ENCODE data around the gene FAAP24. TPM values are rescaled to one million over a fixed set of nuclear protein-coding genes. Genes with fewer than 3 reads are reported as not detected.
"Not testable (repeated sequence)": the region's sequence is repeated elsewhere in the genome, so short reads cannot be mapped to it uniquely, and the experiment has no call there.

FAAP24 gene
- total and polyA plus RNA-seq, 8 donors: 0.92 to 2.4 (median 1.7) TPM; not detected in 4

GRCh38 chr19:32933571-32933970 lies 38.5 kb upstream of the FAAP24 start:
- no peaks in the 10 kb centered on the region for H3K27me3 ChIP-seq
- no peak overlapping the region for H3K4me3 ChIP-seq
- no peak for DNase-seq
- TF ChIP-seq, protein P1, sequence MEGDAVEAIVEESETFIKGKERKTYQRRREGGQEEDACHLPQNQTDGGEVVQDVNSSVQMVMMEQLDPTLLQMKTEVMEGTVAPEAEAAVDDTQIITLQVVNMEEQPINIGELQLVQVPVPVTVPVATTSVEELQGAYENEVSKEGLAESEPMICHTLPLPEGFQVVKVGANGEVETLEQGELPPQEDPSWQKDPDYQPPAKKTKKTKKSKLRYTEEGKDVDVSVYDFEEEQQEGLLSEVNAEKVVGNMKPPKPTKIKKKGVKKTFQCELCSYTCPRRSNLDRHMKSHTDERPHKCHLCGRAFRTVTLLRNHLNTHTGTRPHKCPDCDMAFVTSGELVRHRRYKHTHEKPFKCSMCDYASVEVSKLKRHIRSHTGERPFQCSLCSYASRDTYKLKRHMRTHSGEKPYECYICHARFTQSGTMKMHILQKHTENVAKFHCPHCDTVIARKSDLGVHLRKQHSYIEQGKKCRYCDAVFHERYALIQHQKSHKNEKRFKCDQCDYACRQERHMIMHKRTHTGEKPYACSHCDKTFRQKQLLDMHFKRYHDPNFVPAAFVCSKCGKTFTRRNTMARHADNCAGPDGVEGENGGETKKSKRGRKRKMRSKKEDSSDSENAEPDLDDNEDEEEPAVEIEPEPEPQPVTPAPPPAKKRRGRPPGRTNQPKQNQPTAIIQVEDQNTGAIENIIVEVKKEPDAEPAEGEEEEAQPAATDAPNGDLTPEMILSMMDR (IDR thresholded peaks at IDR 0.05): no peak
- TF ChIP-seq POLR2A (IDR thresholded peaks at IDR 0.05) (no peak), EP300 (IDR thresholded peaks at IDR 0.05) (no peak), POLR2AphosphoS5 (IDR thresholded peaks at IDR 0.05) (no peak)
- no peaks in the 10 kb centered on the region for H3K4me1 ChIP-seq
- H3K9me3 ChIP-seq: peaks cover 0 to 7% (median 1%) of the 10 kb centered on the region in 4 donors
- intact Hi-C loops (cut with DNase I; ENCODE audit: low total_unique reads): no loop called here
- peaks cover 20 to 97% (median 93%) of the 10 kb centered on the region in 4 donors for H3K36me3 ChIP-seq
- WGBS, 5 donors: 92 to 97% (median 95%) methylated on average over 3 of the region's 3 CpGs
- no peak overlapping the region for H3K27ac ChIP-seq

GRCh38 chr19:32935629-32936028 lies 36.4 kb upstream of the FAAP24 start:
- TF ChIP-seq, protein P1 (IDR thresholded peaks at IDR 0.05): no peak
- no peak for TF ChIP-seq POLR2A (IDR thresholded peaks at IDR 0.05)
- no peak for TF ChIP-seq POLR2AphosphoS5 (IDR thresholded peaks at IDR 0.05)
- no peak for TF ChIP-seq EP300 (IDR thresholded peaks at IDR 0.05)
- intact Hi-C loops (cut with DNase I; ENCODE audit: low total_unique reads): no loop called here

DNA sequence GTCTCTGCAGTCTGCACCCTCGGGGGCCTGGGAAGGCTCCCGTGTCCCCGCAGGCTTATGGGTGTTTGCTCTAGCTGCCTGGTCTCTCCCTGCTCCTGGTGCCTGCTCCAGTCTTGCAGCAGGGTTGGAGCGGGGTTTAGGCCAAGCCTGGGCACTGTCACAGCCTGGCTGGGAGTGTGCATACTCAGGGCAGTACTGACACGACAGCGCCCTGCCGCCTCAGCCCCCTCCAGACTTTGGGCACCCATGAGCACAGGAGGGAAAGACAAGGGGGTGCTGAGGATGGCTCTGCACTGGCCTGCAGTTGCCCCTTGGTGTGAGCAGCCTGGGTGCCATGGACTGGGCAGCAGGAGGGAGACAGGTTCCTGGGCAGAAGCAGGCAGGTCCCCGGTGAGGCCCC lies 36.0 kb upstream of the FAAP24 start:
- TF ChIP-seq EP300 (IDR thresholded peaks at IDR 0.05): no peak
- no peak for TF ChIP-seq POLR2AphosphoS5 (IDR thresholded peaks at IDR 0.05)
- TF ChIP-seq, protein P1 (IDR thresholded peaks at IDR 0.05): no peak
- Histone ChIP-seq H3K4me3 (no peak overlapping the region), H3K27ac (no peak overlapping the region), H3K9me3 (no peaks in the 10 kb centered on the region), H3K27me3 (no peaks in the 10 kb centered on the region), H3K36me3 (peaks cover 12 to 97% (median 90%) of the 10 kb centered on the region in 4 donors), H3K4me1 (no peaks in the 10 kb centered on the region)
- intact Hi-C loops (cut with DNase I; ENCODE audit: low total_unique reads): no loop called here
- no peak for DNase-seq
- WGBS, 5 donors: 86 to 96% (median 93%) methylated on average over 5 to 8 of the region's 8 CpGs

More at GRCh38 chr19:32935629-32936028, 36.4 kb upstream of the FAAP24 start:
- Histone ChIP-seq H3K4me3 (no peak overlapping the region), H3K27ac (no peak overlapping the region), H3K9me3 (no peaks in the 10 kb centered on the region), H3K4me1 (no peaks in the 10 kb centered on the region), H3K36me3 (peaks cover 15 to 97% (median 90%) of the 10 kb centered on the region in 4 donors), H3K27me3 (no peaks in the 10 kb centered on the region)
- DNase-seq: no peak
- 86 to 94% (median 89%) methylated on average over 6 to 9 of the region's 9 CpGs for WGBS, 5 donors

- peaks cover 16 to 100% (median 94%) of the 10 kb centered on the region in 4 donors for H3K36me3 ChIP-seq
Measured at GRCh38 chr19:32941273-32941672, 30.8 kb upstream of the FAAP24 start.

DNA sequence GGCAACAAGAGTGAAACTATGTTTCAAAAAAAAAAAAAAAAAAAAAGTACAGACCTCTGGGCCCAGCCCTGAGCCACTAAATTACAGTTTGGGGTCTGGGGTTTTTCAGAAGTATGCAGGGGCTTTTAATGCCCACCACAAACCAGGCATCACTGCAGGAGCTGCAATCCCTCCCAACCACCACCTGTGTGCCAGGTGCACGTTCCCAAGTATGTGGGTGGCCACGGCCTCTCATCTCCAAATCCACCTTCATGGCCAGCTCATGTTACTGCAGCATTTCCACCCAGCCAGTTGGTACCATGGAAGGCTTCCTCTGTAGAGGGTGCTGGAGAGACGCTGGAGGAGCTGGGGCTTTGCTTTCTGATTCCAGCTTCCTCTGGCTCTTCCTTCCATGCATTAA lies 26.8 kb upstream of the FAAP24 start:
- Histone ChIP-seq H3K36me3 (peaks cover 28 to 100% (median 96%) of the 10 kb centered on the region in 4 donors), H3K4me1 (no peaks in the 10 kb centered on the region), H3K9me3 (no peaks in the 10 kb centered on the region), H3K27ac (no peak overlapping the region), H3K27me3 (no peaks in the 10 kb centered on the region), H3K4me3 (no peak overlapping the region)
- intact Hi-C loops (cut with DNase I; ENCODE audit: low total_unique reads): no loop called here
- no peak for DNase-seq
- TF ChIP-seq, protein P1 (IDR thresholded peaks at IDR 0.05): no peak
- TF ChIP-seq POLR2A (IDR thresholded peaks at IDR 0.05): no peak
- no peak for TF ChIP-seq POLR2AphosphoS5 (IDR thresholded peaks at IDR 0.05)
- no peak for TF ChIP-seq EP300 (IDR thresholded peaks at IDR 0.05)
- WGBS, 5 donors: 53 to 82% (median 73%) methylated on average over 3 of the region's 3 CpGs

More at GRCh38 chr19:32941273-32941672, 30.8 kb upstream of the FAAP24 start:
- H3K9me3 ChIP-seq; H3K4me3 ChIP-seq; DNase-seq; H3K4me1 ChIP-seq; H3K27me3 ChIP-seq; H3K27ac ChIP-seq; intact Hi-C loops (cut with DNase I; ENCODE audit: low total_unique reads): not testable (repeated sequence)
- 91 to 96% (median 92%) methylated on average over 5 of the region's 5 CpGs for WGBS, 5 donors
